GM18505 (cell line): ENCODE measurements around the gene SELENOM.

Experiments
- ATAC-seq: cut with Tn5 transposase; IDR thresholded peaks from one replicate; pipeline ENCODE4 v1.9.1; 2021; ENCODE audit not compliant: unreplicated experiment
- POLR2A ChIP-seq: IDR thresholded peaks from 4 replicates; pipeline ENCODE4 v1.6.1; 2011; ENCODE audit warnings: borderline replicate concordance; ENCODE audit not compliant: insufficient read depth, insufficient read length; ENCODE audit errors: extremely low read depth

The SELENOM gene, protein sequence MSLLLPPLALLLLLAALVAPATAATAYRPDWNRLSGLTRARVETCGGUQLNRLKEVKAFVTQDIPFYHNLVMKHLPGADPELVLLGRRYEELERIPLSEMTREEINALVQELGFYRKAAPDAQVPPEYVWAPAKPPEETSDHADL

DNA sequence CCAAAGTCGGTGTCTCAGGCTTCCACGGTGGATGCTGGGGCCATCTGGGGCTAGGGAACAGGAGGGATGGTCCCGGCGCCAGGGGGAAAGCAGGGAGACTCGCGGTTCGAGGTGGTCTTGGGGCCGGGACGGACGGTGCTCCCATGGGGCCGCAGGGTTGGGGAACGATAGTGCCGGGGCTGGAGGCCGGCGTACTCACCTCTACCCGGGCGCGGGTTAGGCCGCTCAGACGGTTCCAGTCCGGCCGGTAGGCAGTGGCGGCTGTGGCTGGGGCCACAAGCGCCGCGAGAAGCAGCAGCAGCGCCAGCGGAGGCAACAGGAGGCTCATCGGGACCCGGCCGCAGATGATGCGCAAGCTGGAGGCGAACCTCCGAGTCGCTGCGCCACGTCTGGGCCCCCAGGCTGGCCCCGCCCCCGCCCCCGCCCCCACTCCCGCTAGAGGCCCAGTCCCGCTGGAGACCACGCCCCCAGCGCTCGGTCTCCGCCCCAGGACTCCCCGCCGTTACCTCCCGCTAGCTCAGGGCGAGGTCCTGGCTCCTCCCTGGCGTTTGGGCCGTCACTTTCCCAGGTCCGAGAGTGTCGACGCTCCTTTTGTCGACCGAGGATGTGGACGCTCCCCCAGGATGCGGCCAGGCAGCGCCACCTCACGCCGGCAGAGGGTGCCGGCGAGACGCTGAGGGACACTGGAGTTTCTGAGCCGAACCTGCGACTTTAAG is at the start of gene SELENOM:
SELENOM (minus strand) TSS at position 391 of the 716 bp plus-strand sequence; CDS start at position 328, 63 bp downstream.
- no peak for TF ChIP-seq POLR2A
- no peak for ATAC-seq

DNA sequence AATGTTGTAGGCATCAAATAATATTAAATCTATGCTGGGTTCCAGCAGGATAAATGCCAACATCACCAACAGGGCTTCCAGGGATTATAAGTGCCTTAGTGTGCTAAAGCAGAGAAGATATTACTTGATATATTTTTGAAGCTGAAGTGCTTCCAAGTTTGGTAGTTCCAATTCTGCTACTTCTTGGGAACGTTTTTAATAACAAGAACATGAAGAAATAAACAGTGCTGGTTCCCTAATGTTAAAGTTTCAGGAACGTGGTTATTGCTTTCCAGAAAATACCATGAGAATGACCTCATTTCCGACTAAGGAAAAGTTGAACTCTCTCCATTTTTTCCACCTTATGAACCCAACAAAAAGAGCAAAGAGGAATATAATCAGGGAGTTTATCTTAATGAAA is 48.1 kb upstream of the SELENOM start:
- TF ChIP-seq POLR2A, result no peak
- ATAC-seq, result no peak

DNA sequence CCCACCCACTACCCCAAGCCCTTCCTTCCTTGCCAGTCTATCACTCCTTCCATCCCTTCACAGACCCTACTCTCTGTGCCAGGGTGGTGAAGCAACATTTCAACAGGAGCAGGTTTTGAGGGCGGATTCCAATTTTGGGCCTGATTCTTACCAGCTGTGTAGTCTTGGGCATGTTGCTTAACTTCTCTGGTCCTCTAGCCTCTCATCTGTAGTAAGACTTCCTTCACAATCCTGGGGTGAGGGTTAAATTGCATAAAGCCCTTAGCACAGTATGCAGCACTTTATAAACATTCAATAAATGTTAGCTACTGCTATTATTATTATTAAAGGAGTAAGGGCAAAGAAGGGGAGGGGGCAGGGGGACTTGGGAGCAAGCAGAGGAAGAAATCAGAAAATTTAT is 47.6 kb upstream of the SELENOM start:
- no peak for ATAC-seq
- no peak for TF ChIP-seq POLR2A

DNA sequence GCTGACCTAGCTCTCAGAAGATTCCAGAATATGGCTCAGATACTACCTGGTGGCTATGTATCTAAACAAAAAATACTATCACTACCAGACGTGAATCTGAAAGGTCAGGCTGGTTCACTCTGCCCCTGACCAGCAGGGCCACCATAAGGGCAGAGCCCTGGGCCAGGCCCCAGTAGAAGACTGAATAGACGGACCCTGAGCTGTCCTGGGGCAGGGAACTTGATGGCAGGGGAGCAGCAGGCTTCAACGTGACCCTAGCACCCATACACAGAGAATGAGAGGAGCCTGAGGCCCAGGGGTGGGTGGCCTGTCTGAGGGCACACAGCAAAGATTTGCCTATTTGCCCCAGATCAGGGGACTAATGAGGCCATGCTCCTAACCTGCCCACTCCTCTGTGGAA is 46.0 kb upstream of the SELENOM start:
- TF ChIP-seq POLR2A, result no peak
- no peak for ATAC-seq

DNA sequence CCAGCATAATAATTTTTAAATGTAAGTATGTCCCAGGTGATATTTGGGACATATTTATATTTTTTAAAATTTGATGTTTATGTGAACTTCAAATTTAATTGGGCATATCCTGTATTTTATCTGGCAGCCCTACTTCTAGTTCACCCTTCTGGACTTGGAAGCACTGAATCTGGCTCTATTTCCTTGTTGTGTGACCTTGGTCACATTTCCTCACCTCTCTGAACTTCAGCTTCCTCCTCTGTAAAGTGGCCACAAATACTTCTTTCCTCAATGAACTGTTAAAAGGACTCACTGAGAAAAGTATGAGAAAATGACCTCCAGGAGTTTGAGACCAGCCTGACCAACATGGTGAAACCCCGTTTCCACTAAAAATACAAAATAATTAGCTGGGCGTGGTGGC is 44.5 kb upstream of the SELENOM start:
- no peak for TF ChIP-seq POLR2A
- no peak for ATAC-seq

DNA sequence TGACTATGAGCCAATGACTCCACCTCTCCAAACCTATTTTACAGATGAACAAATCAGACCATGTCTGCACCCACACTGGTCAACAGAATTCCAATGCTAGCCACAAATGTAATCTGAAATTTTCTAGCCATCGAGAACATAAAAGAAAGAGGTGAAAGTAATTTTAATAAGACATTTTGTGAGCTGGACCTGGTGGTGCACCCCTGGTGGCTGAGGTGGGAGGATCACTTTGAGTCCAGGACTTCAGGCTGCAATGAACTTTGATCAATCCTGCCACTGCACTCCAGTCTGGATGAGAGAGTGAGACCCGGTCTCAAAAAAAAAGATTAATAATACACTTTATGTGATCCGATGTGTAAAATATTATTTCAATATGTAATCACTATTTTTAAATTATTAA is 43.2 kb upstream of the SELENOM start:
- no peak for ATAC-seq
- TF ChIP-seq POLR2A, result no peak

DNA sequence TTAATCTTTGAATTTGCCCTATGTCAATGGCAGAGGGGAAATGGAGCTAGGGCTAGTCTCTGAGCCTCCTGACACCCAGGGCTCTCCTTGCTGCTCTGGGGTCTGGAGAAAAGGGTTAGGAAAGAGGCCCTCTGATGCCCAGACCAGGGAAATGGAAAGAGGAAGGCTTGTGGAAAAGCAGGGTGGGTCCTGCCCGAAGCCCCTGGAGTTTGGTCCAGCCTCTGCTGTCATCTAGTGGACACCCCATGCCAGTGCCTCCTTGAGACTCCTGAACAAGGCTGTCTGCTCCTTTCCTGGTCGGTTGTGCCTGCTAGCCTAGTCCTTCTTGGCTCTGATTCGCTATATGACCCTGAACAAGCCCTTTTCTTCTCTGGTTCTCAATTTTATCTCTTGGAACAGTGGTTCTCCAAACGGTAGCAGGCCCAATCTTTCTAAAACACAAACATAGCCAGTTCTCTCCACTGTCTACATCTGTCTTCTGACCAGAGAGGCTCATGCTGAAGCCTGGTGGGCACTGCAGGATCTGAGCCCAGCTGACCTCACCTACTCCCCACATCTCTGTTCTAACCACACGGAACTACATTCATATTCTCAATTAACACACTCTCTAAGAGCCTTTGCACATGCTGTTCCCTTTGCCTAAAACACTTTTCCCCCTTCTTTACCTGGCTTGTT is 41.7 kb upstream of the SELENOM start:
- TF ChIP-seq POLR2A, result no peak
- ATAC-seq, result no peak

DNA sequence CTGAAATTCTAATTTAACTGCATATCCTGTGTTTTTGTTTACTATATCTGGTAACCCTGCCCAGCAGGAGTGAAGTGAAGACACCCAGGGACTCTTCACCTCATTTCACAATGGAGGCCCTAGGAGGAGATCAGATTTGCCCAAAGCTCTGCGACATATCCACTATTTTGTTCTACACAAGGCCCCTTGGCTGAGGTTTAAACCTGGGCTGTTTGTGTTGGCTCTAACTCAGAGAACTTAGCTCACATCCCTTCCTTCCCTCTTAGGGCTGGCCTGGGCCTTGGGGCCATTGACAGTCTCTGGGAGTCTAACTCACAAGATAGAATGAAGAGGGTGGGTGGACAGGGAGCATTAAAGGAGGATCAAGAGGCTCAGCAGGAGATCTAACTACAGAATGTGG is 41.1 kb upstream of the SELENOM start:
- TF ChIP-seq POLR2A, result no peak
- ATAC-seq, result no peak

DNA sequence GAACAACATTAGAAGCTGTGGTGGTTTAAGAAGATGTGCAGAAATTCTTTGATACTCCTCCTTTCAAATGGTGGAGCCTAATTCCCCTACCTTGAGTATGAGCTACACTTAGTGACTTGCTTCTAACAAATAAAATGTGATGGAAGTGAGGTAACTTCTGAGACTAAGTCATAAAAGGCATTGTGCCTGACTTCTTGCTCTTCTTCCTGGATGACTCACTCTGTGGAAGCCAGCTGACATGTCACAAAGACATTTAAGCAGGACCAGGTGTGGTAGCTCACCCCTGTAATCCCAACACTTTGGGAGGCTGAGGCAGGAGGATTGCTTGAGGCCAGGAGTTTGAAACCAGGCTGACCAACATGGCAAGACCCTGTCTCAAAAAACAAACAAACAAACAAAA is 36.9 kb upstream of the SELENOM start:
- TF ChIP-seq POLR2A, result no peak
- no peak for ATAC-seq

DNA sequence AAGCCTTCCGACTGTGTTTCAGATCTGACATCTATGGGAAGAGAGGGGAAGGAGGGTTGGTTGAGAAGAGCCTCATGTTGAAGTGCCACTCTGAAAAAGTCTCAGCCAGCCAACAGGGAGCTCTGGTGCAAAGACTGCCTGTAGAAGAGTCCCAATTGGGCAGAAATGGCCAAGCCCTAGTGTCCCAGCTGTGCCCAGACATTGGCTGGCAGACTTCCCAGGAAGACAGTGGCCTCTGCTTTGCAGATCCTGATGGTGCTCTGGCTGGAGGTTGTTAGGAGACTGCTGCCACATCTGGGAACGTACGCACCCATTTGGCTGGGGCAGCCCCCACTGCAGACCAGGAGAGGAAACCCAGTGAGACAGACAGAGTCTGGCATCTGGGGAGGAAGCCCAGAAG is 36.2 kb upstream of the SELENOM start:
- no peak for ATAC-seq
- TF ChIP-seq POLR2A, result no peak

DNA sequence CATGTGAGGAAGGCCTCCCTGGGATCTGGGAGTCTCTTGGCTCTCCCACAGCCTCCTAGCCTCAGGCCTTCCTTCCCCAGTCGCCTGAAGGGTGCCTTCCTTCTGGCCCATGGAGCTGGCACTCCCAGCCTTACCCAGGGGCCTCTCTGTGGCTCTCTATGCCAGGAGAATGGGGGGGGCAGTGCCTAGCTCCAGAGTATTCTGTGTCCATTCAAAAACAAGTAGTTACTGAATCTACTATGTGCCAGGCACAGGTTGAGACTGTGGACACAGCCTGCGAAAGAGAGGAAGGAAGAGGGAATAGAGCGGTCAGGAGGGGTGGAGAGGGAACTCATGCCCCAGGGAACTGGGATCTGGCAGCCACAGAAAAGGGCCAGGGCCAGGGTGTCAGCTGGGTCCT is 35.7 kb upstream of the SELENOM start:
- no peak for TF ChIP-seq POLR2A

DNA sequence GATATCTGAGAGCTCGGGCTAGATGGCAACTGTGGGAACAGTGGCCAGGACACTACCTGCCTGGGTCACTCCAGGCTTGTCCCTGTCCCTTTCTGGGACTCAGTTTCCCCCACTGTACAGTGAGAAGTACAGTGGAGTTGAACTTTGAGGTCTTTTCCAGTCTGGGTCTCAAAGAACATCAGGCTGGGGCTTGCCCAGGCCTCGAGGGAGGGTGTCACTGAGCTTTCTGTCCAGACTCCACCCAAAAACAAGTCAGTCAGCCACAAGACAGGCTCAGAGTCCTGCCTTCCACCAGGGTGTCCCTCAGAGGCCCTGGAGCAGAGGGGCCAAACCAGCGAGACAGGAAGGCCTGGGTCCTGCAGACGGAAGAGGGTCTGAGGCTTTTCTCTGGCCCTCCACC is 34.9 kb upstream of the SELENOM start:
- ATAC-seq, result no peak
- no peak for TF ChIP-seq POLR2A

More for the DNA sequence above, 35.7 kb upstream of the SELENOM start:
- no peak for ATAC-seq

DNA sequence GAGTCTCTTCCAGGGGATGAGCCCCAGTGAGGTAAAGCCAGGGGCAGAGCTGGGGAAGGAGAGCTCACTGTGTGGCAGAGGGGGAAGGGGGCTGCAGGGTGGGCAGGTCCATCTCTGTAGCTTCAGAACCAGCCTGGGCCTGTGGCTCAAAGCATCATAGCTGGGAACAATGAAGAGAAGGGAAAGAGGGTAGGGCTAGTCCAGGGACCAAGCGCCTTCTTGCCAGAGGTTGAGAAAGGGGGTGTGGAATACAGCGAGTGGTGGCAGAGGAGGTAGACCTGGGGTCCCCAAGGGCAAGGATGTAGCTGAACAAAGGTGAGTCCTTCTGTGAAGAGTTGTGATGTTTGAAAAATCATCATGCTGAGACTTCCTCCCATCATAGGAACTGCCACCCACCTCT is 34.2 kb upstream of the SELENOM start:
- ATAC-seq, result no peak
- no peak for TF ChIP-seq POLR2A

DNA sequence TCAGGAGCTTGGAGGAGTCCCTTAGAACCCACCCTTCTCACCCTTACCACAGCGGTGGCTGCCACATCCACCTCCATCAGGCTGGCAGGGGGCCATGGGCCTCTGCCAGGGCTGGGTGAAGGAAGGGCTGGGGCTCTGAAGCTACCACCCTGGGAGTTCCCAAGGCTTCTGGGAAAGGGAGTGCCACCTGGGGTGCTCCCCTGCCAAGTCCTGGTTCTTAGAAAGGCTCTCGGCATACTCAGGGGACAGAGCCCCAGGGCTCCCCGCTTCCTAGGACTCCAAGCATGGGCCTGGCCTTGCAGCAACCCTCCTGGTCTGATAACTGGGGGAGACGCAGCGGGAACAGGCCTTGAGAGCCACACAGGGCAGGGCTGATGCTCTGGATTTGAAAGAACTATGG is 33.4 kb upstream of the SELENOM start:
- TF ChIP-seq POLR2A, result no peak

More for the DNA sequence above, 33.4 kb upstream of the SELENOM start:
- no peak for ATAC-seq
